DND-41 (cell line): Measurements from ENCODE around the gene FASN.
A peak's percentile ranks its signal among the peaks of the same experiment; 100 is the strongest.

Experiments used
- ATAC-seq: fragments of 200-7000 bp; cut with Tn5 transposase; 3 replicates; pipeline ENCODE4 v1.9.1; 2021; ENCODE audit warnings: low read depth; ENCODE audit not compliant: insufficient read depth
- DNase-seq: peaks from one replicate; pipeline ENCODE4 v3.0.0-alpha.2; 2020
- H2AFZ ChIP-seq: 2 replicates; pipeline ENCODE4 v1.6.0; 2012; ENCODE audit warnings: low read depth, low read length
- H3K27ac ChIP-seq: 2 replicates; pipeline ENCODE4 v1.5.1; 2012; ENCODE audit warnings: low read length, inconsistent platforms
- H3K27me3 ChIP-seq: fragments of 200-600 bp; sonication (generic); 2 replicates; pipeline ENCODE4 v1.6.0; 2012; ENCODE audit warnings: low read length, mild to moderate bottlenecking, inconsistent platforms; ENCODE audit not compliant: insufficient read depth, poor library complexity
- H3K36me3 ChIP-seq: 2 replicates; pipeline ENCODE4 v1.5.1; 2012; ENCODE audit warnings: low read length, inconsistent platforms; ENCODE audit not compliant: insufficient read depth
- H3K4me1 ChIP-seq: 2 replicates; pipeline ENCODE4 v1.5.1; 2012; ENCODE audit warnings: mild to moderate bottlenecking, low read length; ENCODE audit not compliant: insufficient read depth
- H3K4me2 ChIP-seq: 2 replicates; pipeline ENCODE4 v1.6.0; 2012; ENCODE audit warnings: mild to moderate bottlenecking, moderate library complexity, low read length, inconsistent platforms; ENCODE audit not compliant: insufficient read depth
- H3K4me3 ChIP-seq, 2 experiments: fragments of 200-600 bp in 1 of 2; shearing (Covaris generic) in 1 of 2; 2 replicates each; pipeline ENCODE4 v1.5.1; 2012 to 2016; ENCODE audit warnings: inconsistent platforms in 2 of 2, low read length in 2 of 2, mild to moderate bottlenecking in 2 of 2, low read depth in 1 of 2, moderate library complexity in 1 of 2
- H3K79me2 ChIP-seq: 2 replicates; pipeline ENCODE4 v1.6.0; 2012; ENCODE audit warnings: low read length, inconsistent platforms; ENCODE audit not compliant: insufficient read depth
- H3K9ac ChIP-seq: 2 replicates; pipeline ENCODE4 v1.6.0; 2012; ENCODE audit warnings: low read depth, mild to moderate bottlenecking, inconsistent platforms, low read length, moderate library complexity
- H3K9me3 ChIP-seq: 2 replicates; pipeline ENCODE4 v1.5.1; 2012; ENCODE audit warnings: low read length, moderate library complexity, mild to moderate bottlenecking, inconsistent platforms; ENCODE audit not compliant: insufficient read depth, severe bottlenecking
- H4K20me1 ChIP-seq: 2 replicates; pipeline ENCODE4 v1.6.0; 2012; ENCODE audit warnings: low read length; ENCODE audit not compliant: insufficient read depth
- CTCF ChIP-seq: IDR thresholded peaks from 2 replicates; pipeline ENCODE4 v1.5.1; 2012; ENCODE audit warnings: borderline replicate concordance, low read length, moderate library complexity, mild to moderate bottlenecking; ENCODE audit not compliant: poor library complexity, severe bottlenecking; ENCODE audit errors: extremely low read depth
- EZH2 ChIP-seq: IDR thresholded peaks from 3 replicates; pipeline ENCODE4 v1.6.1; 2012; ENCODE audit warnings: borderline replicate concordance, low read depth, mild to moderate bottlenecking, moderate library complexity, low read length, inconsistent platforms; ENCODE audit not compliant: severe bottlenecking

FASN gene

GRCh38 chr17:82056729-82057621, 41.1 kb downstream of the FASN start:
- Histone ChIP-seq H3K4me3 (no peak overlapping the region), H4K20me1 (peaks cover 75% of the 10 kb centered on the region), H3K27me3 (no peaks in the 10 kb centered on the region), H3K36me3 (peaks cover 91% of the 10 kb centered on the region), H3K27ac (no peak overlapping the region), H3K9ac (no peak overlapping the region), H3K79me2 (peaks cover 30% of the 10 kb centered on the region), H3K4me1 (peaks cover 30% of the 10 kb centered on the region), H3K4me2 (no peak overlapping the region), H3K9me3 (no peaks in the 10 kb centered on the region), H2AFZ (no peak overlapping the region)
- DNase-seq (peak; percentile 15), ATAC-seq (peak; percentile 4; the same call in 1 of the 3 replicates)
- TF ChIP-seq CTCF (no peak), EZH2 (no peak)

GRCh38 chr17:82055965-82056728, 41.9 kb downstream of the FASN start:
- no peak for ATAC-seq
- no peak overlapping the region for H2AFZ ChIP-seq
- no peak overlapping the region for H3K4me3 ChIP-seq
- H3K9ac ChIP-seq, result no peak overlapping the region
- no peaks in the 10 kb centered on the region for H3K9me3 ChIP-seq
- no peak overlapping the region for H3K4me2 ChIP-seq
- peaks cover 30% of the 10 kb centered on the region for H3K4me1 ChIP-seq
- no peak overlapping the region for H3K27ac ChIP-seq
- H4K20me1 ChIP-seq, result peaks cover 69% of the 10 kb centered on the region
- no peaks in the 10 kb centered on the region for H3K27me3 ChIP-seq
- H3K36me3 ChIP-seq, result peaks cover 84% of the 10 kb centered on the region
- TF ChIP-seq EZH2 (no peak), CTCF (no peak)
- DNase-seq, result peak; percentile 6
- peaks cover 33% of the 10 kb centered on the region for H3K79me2 ChIP-seq

DNA sequence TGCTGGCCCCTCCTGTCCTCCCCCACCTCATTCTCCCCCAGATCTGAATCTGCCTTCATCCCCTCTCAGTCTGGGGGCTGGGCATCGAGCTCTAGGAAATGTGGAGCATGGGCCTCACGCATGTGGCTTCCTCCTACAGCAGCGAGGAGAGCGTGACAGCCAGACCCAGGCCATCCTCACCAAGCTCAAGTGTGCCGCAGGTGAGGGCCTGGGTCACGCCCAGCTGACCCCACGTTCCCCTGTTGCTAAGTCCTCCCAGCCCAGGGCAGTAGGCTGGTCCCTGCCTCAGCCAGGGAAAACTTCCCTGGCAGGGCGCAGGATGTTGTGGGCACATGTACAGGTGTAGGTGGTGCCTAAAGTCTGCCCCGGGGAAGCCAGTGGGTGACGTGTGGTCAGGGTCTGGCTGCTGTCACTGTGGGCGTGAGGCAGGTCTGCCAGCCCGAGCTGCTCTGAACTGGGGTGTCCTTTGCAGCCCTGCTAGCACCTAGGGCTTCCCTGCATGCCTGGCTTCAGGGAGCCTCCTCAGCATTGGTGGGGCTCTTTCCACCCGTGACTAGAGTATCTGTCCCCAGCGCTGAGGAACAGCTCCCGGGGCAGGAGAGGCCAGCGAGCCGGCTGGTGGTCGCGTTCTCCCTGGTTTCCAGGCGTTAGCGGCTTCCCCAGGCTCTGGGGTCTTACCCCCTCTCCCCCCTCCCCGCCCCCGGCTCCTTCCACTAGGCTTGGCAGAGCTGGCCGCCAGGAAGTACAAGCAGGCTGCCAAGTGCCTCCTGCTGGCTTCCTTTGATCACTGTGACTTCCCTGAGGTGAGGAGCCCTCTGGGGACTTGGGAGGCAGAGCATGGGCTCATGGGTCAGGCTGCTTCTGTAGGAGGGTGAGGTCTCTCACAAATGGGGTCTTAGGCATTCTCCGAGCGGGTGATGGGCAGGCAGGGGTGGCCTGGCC, 42.7 kb downstream of the FASN start:
- no peak overlapping the region; the same call in 1 of the 2 replicates for H3K27ac ChIP-seq
- ATAC-seq (no peak), DNase-seq (no peak)
- peaks cover 38% of the 10 kb centered on the region for H3K4me1 ChIP-seq
- no peaks in the 10 kb centered on the region for H3K9me3 ChIP-seq
- H2AFZ ChIP-seq, result no peak overlapping the region
- H3K79me2 ChIP-seq, result peaks cover 40% of the 10 kb centered on the region
- no peak for TF ChIP-seq EZH2
- no peak for TF ChIP-seq CTCF
- H3K36me3 ChIP-seq, result peaks cover 77% of the 10 kb centered on the region
- H3K9ac ChIP-seq, result no peak overlapping the region
- H3K4me2 ChIP-seq, result peak overlapping the region; percentile 12; the same call in 1 of the 2 replicates
- peaks cover 65% of the 10 kb centered on the region for H4K20me1 ChIP-seq
- H3K27me3 ChIP-seq, result no peaks in the 10 kb centered on the region
- no peak overlapping the region for H3K4me3 ChIP-seq
